Measurements from ENCODE around the gene LSM12.

Gene LSM12

DNA sequence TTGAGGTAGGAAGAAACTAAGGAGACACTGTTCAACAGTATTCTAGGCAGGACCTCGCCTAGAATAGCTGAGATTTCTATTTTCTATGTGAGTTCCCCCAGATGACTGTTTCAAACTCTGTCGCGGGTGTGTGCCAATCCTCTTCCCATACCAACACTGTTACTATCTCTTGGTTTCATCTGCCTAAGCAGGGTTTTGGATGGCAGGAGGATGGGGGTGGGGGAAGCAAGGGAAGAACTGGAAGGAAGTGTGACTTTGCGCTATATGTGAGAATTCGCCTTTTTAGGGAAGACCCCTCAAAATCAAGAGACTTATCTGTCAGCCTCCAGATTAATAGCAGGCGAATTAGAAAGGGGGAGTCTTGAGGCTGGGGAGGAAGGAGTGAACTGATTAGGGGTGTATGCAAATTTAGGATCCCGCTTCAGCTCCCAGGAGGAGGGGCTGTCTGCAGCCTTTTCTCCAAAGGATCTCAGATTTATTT, 3.5 kb upstream of the LSM12 start:
- no peaks in the 10 kb centered on the region for H3K9me3 ChIP-seq (ENCODE audit: control insufficient read depth, insufficient read depth, low read depth, low read length)
- CTCF ChIA-PET = interaction anchor here (0.6 to 1.2 kb wide), 4 partner anchors 27 to 275 kb away, joined by 3 to 4 read pairs (median 4); no protein-coding TSS in a partner anchor
- peak overlapping the region; percentile 73 for H3K27ac ChIP-seq (ENCODE audit: extremely low read depth, low read depth, low read length)
- no peak for TF ChIP-seq ZNF571 (tag by site-specific recombination; IDR thresholded peaks at IDR 0.05)
- peak; percentile 13; the same call in 1 of the 2 replicates for TF ChIP-seq ZNF433 (tag by site-specific recombination; IDR thresholded peaks at IDR 0.05; ENCODE audit: low read depth)
- no peak for TF ChIP-seq ZFP37 (tag by site-specific recombination; IDR thresholded peaks at IDR 0.05)
- TF ChIP-seq ZNF138 (tag by site-specific recombination; IDR thresholded peaks at IDR 0.05; ENCODE audit: borderline replicate concordance) = no peak
- TF ChIP-seq ZBTB8A (tag by site-specific recombination; IDR thresholded peaks at IDR 0.05) = no peak
- no peak for TF ChIP-seq ZNF211 (tag by site-specific recombination; IDR thresholded peaks at IDR 0.05; ENCODE audit: low read depth)
- peak; percentile 23; the same call in 1 of the 2 replicates for TF ChIP-seq ZNF623 (tag by site-specific recombination; IDR thresholded peaks at IDR 0.05)
- no peak for TF ChIP-seq ZNF37A (tag by site-specific recombination; IDR thresholded peaks at IDR 0.05)
- no peak for TF ChIP-seq HOXA7 (CRISPR knock-in tag; IDR thresholded peaks at IDR 0.05; ENCODE audit: borderline replicate concordance)
- TF ChIP-seq, protein P1, sequence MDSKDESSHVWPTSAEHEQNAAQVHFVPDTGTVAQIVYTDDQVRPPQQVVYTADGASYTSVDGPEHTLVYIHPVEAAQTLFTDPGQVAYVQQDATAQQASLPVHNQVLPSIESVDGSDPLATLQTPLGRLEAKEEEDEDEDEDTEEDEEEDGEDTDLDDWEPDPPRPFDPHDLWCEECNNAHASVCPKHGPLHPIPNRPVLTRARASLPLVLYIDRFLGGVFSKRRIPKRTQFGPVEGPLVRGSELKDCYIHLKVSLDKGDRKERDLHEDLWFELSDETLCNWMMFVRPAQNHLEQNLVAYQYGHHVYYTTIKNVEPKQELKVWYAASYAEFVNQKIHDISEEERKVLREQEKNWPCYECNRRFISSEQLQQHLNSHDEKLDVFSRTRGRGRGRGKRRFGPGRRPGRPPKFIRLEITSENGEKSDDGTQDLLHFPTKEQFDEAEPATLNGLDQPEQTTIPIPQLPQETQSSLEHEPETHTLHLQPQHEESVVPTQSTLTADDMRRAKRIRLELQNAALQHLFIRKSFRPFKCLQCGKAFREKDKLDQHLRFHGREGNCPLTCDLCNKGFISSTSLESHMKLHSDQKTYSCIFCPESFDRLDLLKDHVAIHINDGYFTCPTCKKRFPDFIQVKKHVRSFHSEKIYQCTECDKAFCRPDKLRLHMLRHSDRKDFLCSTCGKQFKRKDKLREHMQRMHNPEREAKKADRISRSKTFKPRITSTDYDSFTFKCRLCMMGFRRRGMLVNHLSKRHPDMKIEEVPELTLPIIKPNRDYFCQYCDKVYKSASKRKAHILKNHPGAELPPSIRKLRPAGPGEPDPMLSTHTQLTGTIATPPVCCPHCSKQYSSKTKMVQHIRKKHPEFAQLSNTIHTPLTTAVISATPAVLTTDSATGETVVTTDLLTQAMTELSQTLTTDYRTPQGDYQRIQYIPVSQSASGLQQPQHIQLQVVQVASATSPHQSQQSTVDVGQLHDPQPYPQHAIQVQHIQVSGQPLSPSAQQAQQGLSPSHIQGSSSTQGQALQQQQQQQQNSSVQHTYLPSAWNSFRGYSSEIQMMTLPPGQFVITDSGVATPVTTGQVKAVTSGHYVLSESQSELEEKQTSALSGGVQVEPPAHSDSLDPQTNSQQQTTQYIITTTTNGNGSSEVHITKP (tag by site-specific recombination; IDR thresholded peaks at IDR 0.05) = peak; percentile 84
- TF ChIP-seq, protein P2, sequence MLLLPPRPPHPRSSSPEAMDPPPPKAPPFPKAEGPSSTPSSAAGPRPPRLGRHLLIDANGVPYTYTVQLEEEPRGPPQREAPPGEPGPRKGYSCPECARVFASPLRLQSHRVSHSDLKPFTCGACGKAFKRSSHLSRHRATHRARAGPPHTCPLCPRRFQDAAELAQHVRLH (tag by site-specific recombination; IDR thresholded peaks at IDR 0.05) = no peak
- TF ChIP-seq, protein P3, sequence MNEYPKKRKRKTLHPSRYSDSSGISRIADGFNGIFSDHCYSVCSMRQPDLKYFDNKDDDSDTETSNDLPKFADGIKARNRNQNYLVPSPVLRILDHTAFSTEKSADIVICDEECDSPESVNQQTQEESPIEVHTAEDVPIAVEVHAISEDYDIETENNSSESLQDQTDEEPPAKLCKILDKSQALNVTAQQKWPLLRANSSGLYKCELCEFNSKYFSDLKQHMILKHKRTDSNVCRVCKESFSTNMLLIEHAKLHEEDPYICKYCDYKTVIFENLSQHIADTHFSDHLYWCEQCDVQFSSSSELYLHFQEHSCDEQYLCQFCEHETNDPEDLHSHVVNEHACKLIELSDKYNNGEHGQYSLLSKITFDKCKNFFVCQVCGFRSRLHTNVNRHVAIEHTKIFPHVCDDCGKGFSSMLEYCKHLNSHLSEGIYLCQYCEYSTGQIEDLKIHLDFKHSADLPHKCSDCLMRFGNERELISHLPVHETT (tag by site-specific recombination; IDR thresholded peaks at IDR 0.05) = no peak
- TF ChIP-seq, protein P4, sequence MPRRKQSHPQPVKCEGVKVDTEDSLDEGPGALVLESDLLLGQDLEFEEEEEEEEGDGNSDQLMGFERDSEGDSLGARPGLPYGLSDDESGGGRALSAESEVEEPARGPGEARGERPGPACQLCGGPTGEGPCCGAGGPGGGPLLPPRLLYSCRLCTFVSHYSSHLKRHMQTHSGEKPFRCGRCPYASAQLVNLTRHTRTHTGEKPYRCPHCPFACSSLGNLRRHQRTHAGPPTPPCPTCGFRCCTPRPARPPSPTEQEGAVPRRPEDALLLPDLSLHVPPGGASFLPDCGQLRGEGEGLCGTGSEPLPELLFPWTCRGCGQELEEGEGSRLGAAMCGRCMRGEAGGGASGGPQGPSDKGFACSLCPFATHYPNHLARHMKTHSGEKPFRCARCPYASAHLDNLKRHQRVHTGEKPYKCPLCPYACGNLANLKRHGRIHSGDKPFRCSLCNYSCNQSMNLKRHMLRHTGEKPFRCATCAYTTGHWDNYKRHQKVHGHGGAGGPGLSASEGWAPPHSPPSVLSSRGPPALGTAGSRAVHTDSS (tag by site-specific recombination; IDR thresholded peaks at IDR 0.05) = 0 out of 2 replicates have a peak, but pooled peaks have one; percentile 3
- TF ChIP-seq ZSCAN30 (tag by site-specific recombination; IDR thresholded peaks at IDR 0.05) = no peak
- TF ChIP-seq ZNF16 (tag by site-specific recombination; IDR thresholded peaks at IDR 0.05; ENCODE audit: low read depth) = no peak
- TF ChIP-seq ZIC2 (tag by site-specific recombination; IDR thresholded peaks at IDR 0.05) = no peak
- TF ChIP-seq, protein P5, sequence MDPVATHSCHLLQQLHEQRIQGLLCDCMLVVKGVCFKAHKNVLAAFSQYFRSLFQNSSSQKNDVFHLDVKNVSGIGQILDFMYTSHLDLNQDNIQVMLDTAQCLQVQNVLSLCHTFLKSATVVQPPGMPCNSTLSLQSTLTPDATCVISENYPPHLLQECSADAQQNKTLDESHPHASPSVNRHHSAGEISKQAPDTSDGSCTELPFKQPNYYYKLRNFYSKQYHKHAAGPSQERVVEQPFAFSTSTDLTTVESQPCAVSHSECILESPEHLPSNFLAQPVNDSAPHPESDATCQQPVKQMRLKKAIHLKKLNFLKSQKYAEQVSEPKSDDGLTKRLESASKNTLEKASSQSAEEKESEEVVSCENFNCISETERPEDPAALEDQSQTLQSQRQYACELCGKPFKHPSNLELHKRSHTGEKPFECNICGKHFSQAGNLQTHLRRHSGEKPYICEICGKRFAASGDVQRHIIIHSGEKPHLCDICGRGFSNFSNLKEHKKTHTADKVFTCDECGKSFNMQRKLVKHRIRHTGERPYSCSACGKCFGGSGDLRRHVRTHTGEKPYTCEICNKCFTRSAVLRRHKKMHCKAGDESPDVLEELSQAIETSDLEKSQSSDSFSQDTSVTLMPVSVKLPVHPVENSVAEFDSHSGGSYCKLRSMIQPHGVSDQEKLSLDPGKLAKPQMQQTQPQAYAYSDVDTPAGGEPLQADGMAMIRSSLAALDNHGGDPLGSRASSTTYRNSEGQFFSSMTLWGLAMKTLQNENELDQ (tag by site-specific recombination; IDR thresholded peaks at IDR 0.05; ENCODE audit: low read depth) = no peak
- TF ChIP-seq, protein P6, sequence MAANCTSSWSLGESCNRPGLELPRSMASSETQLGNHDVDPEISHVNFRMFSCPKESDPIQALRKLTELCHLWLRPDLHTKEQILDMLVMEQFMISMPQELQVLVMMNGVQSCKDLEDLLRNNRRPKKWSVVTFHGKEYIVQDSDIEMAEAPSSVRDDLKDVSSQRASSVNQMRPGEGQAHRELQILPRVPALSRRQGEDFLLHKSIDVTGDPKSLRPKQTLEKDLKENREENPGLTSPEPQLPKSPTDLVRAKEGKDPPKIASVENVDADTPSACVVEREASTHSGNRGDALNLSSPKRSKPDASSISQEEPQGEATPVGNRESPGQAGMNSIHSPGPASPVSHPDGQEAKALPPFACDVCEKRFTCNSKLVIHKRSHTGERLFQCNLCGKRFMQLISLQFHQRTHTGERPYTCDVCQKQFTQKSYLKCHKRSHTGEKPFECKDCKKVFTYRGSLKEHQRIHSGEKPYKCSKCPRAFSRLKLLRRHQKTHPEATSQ (tag by site-specific recombination; IDR thresholded peaks at IDR 0.05) = no peak
- no peak for TF ChIP-seq ZNF174 (tag by site-specific recombination; IDR thresholded peaks at IDR 0.05)
- TF ChIP-seq ZNF335 (tag by site-specific recombination; conservative IDR thresholded peaks at IDR 0.05) = no peak
- TF ChIP-seq, protein P7, sequence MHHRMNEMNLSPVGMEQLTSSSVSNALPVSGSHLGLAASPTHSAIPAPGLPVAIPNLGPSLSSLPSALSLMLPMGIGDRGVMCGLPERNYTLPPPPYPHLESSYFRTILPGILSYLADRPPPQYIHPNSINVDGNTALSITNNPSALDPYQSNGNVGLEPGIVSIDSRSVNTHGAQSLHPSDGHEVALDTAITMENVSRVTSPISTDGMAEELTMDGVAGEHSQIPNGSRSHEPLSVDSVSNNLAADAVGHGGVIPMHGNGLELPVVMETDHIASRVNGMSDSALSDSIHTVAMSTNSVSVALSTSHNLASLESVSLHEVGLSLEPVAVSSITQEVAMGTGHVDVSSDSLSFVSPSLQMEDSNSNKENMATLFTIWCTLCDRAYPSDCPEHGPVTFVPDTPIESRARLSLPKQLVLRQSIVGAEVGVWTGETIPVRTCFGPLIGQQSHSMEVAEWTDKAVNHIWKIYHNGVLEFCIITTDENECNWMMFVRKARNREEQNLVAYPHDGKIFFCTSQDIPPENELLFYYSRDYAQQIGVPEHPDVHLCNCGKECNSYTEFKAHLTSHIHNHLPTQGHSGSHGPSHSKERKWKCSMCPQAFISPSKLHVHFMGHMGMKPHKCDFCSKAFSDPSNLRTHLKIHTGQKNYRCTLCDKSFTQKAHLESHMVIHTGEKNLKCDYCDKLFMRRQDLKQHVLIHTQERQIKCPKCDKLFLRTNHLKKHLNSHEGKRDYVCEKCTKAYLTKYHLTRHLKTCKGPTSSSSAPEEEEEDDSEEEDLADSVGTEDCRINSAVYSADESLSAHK (tag by site-specific recombination; IDR thresholded peaks at IDR 0.05) = peak; percentile 50; the same call in 1 of the 2 replicates
- TF ChIP-seq, protein P8, sequence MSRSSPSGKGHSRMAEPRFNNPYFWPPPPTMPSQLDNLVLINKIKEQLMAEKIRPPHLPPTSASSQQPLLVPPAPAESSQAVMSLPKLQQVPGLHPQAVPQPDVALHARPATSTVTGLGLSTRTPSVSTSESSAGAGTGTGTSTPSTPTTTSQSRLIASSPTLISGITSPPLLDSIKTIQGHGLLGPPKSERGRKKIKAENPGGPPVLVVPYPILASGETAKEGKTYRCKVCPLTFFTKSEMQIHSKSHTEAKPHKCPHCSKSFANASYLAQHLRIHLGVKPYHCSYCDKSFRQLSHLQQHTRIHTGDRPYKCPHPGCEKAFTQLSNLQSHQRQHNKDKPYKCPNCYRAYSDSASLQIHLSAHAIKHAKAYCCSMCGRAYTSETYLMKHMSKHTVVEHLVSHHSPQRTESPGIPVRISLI (tag by site-specific recombination; IDR thresholded peaks at IDR 0.05) = 0 out of 2 replicates have a peak, but pooled peaks have one; percentile 34
- peak; percentile 48 for TF ChIP-seq WT1 (tag by site-specific recombination; IDR thresholded peaks at IDR 0.05)
- peaks cover 6 to 20% of the 10 kb centered on the region in 2 experiments; a peak in 2 of 3 replicates for H3K36me3 ChIP-seq (ENCODE audit: control insufficient read depth in 2 of 2, insufficient read depth in 1 of 2, low read length in 2 of 2)
- peaks cover 12% of the 10 kb centered on the region for H3K4me1 ChIP-seq (ENCODE audit: control insufficient read depth, insufficient read depth, low read length)
- POLR2A ChIA-PET = interaction anchor here (0.6 to 1.8 kb wide), 14 partner anchors 8 to 879 kb away, joined by 3 to 14 read pairs (median 5); partner anchors contain the start of gene HDAC5
- peak overlapping the region; percentile 50 for H3K4me3 ChIP-seq (ENCODE audit: low read depth, low read length)

Measured in HEK293 (cell line).